ENCODE results near the gene GLT1D1.

DNA sequence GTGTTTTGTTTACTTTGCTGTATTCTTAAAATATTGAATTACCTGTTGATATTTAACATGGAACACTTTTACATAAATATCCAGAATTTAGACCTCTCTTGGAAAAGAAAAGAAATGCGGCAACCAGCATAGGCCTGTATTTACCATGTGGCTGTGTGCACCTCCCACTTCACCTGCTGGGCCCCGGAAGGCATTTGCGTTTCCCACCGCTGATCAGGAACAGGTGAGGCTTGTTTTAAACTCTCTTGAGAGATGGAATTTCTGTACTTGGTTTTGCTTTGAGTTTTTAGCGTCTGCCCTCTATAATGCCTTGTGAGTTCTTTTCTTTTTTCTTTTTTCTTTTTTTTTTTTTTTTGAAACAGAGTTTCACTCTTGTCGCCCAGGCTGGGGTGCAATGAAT lies 124.2 kb downstream of the GLT1D1 start:
- no peak for TF ChIP-seq POLR2AphosphoS5 (IDR thresholded peaks at IDR 0.05; ENCODE audit: low read depth, low read length)
- no peak for TF ChIP-seq POLR2A (IDR thresholded peaks at IDR 0.05; ENCODE audit: low read depth, low read length)
- no peak for TF ChIP-seq TAF1 (IDR thresholded peaks at IDR 0.05; ENCODE audit: low read depth, low read length)
- no peak for TF ChIP-seq PAX5 (IDR thresholded peaks at IDR 0.05; ENCODE audit: insufficient read depth, low read length, severe bottlenecking)
- TF ChIP-seq POU2F2 (IDR thresholded peaks at IDR 0.05; ENCODE audit: low read depth, low read length): no peak

Data from GM12891 (cell line).